SK-N-SH treated with all-trans-retinoic acid at 6 μM for 48 hours (cell line): ENCODE measurements around the gene SDCCAG8.

Source experiments
- ATAC-seq: fragments of 200-7000 bp; cut with Tn5 transposase; 3 replicates; pipeline ENCODE4 v1.9.1; 2020; ENCODE audit warnings: mild to moderate bottlenecking, moderate library complexity
- ARNTL ChIP-seq: fragments of 450-650 bp; formaldehyde crosslinking; IDR thresholded peaks from 2 replicates; pipeline ENCODE4 v1.5.0; 2020; ENCODE audit warnings: low read depth, mild to moderate bottlenecking, moderate library complexity, borderline replicate concordance
- BACH2 ChIP-seq: fragments of 250-450 bp; sonication (Bioruptor Pico); IDR thresholded peaks from 2 replicates; pipeline ENCODE4 v1.9.0; 2021; ENCODE audit warnings: mild to moderate bottlenecking, borderline replicate concordance
- CSDC2 ChIP-seq: fragments of 250-450 bp; sonication (Bioruptor Pico); IDR thresholded peaks from 2 replicates; pipeline ENCODE4 v1.5.0; 2020; ENCODE audit warnings: mild to moderate bottlenecking, moderate library complexity
- CSRNP3 ChIP-seq: fragments of 250-450 bp; sonication (Bioruptor Pico); IDR thresholded peaks from 2 replicates; pipeline ENCODE4 v1.5.1; 2021; ENCODE audit warnings: mild to moderate bottlenecking, moderate library complexity
- ESRRG ChIP-seq: fragments of 250-450 bp; sonication (Bioruptor Pico); IDR thresholded peaks from 2 replicates; pipeline ENCODE4 v1.6.1; 2021; ENCODE audit warnings: mild to moderate bottlenecking
- GLIS3 ChIP-seq: fragments of 250-450 bp; sonication (Bioruptor Pico); IDR thresholded peaks from 2 replicates; pipeline ENCODE4 v1.5.0; 2020; ENCODE audit warnings: mild to moderate bottlenecking, moderate library complexity
- OSR1 ChIP-seq: fragments of 250-450 bp; sonication (Bioruptor Pico); IDR thresholded peaks from 2 replicates; pipeline ENCODE4 v1.8.0; 2022; ENCODE audit warnings: moderate library complexity, mild to moderate bottlenecking, inconsistent platforms
- POU6F1 ChIP-seq: fragments of 250-450 bp; sonication (Bioruptor Pico); IDR thresholded peaks from 2 replicates; pipeline ENCODE4 v1.8.0; 2021; ENCODE audit warnings: low read depth, mild to moderate bottlenecking, moderate library complexity, borderline replicate concordance
- PPARA ChIP-seq: fragments of 250-450 bp; sonication (Bioruptor Pico); IDR thresholded peaks from 2 replicates; pipeline ENCODE4 v1.5.0; 2020; ENCODE audit warnings: mild to moderate bottlenecking, borderline replicate concordance
- RARB ChIP-seq: fragments of 250-450 bp; sonication (Bioruptor Pico); IDR thresholded peaks from 2 replicates; pipeline ENCODE4 v1.8.0; 2021; ENCODE audit warnings: mild to moderate bottlenecking, moderate library complexity
- SNAI2 ChIP-seq: fragments of 250-450 bp; sonication (Bioruptor Pico); IDR thresholded peaks from 2 replicates; pipeline ENCODE4 v1.5.0; 2020; ENCODE audit warnings: mild to moderate bottlenecking, moderate library complexity
- TCF4 ChIP-seq: fragments of 250-450 bp; sonication (Bioruptor Pico); IDR thresholded peaks from 2 replicates; pipeline ENCODE4 v1.8.0; 2021; ENCODE audit warnings: mild to moderate bottlenecking, moderate library complexity, borderline replicate concordance
- TOX ChIP-seq: fragments of 250-450 bp; sonication (Bioruptor Pico); IDR thresholded peaks from 2 replicates; pipeline ENCODE4 v1.8.0; 2021; ENCODE audit warnings: mild to moderate bottlenecking, moderate library complexity, borderline replicate concordance
- ZC3H10 ChIP-seq: fragments of 250-450 bp; sonication (Bioruptor Pico); IDR thresholded peaks from 2 replicates; pipeline ENCODE4 v1.5.1; 2021; ENCODE audit warnings: mild to moderate bottlenecking, moderate library complexity
- ZFP3 ChIP-seq: fragments of 250-450 bp; sonication (Bioruptor Pico); IDR thresholded peaks from 2 replicates; pipeline ENCODE4 v1.5.0; 2020; ENCODE audit warnings: mild to moderate bottlenecking, moderate library complexity
- ZFP30 ChIP-seq: fragments of 450-650 bp; formaldehyde crosslinking; IDR thresholded peaks from 2 replicates; pipeline ENCODE4 v1.5.0; 2022; ENCODE audit warnings: mild to moderate bottlenecking, moderate library complexity
- ZNF565 ChIP-seq: fragments of 450-650 bp; formaldehyde crosslinking; conservative IDR thresholded peaks from 2 replicates; pipeline ENCODE4 v1.5.0; 2020; ENCODE audit warnings: low read depth, mild to moderate bottlenecking, moderate library complexity
- ZNF8 ChIP-seq: fragments of 450-650 bp; formaldehyde crosslinking; IDR thresholded peaks from 2 replicates; pipeline ENCODE4 v1.5.0; 2020; ENCODE audit warnings: mild to moderate bottlenecking, moderate library complexity
- TF ChIP-seq, protein P1 (sequence below): fragments of 250-450 bp; sonication (Bioruptor Pico); IDR thresholded peaks from 2 replicates; pipeline ENCODE4 v1.8.0; 2020; ENCODE audit warnings: mild to moderate bottlenecking, moderate library complexity, borderline replicate concordance
- TF ChIP-seq, protein P2 (sequence below): fragments of 250-450 bp; sonication (Bioruptor Pico); IDR thresholded peaks from 2 replicates; pipeline ENCODE4 v1.5.1; 2020; ENCODE audit warnings: low read depth, mild to moderate bottlenecking, moderate library complexity

The SDCCAG8 gene

GRCh38 chr1:243528459-243529121 lies 272.7 kb downstream of the SDCCAG8 start:
- no peak for ATAC-seq
- no peak for TF ChIP-seq TCF4 (CRISPR knock-in tag)
- no peak for TF ChIP-seq OSR1 (CRISPR knock-in tag)
- no peak for TF ChIP-seq POU6F1 (CRISPR knock-in tag)
- no peak for TF ChIP-seq GLIS3 (CRISPR knock-in tag)
- no peak for TF ChIP-seq ZC3H10 (CRISPR knock-in tag)
- TF ChIP-seq SNAI2: no peak
- no peak for TF ChIP-seq ZNF8
- TF ChIP-seq PPARA (CRISPR knock-in tag): no peak
- TF ChIP-seq TOX (CRISPR knock-in tag): no peak
- TF ChIP-seq, protein P1, sequence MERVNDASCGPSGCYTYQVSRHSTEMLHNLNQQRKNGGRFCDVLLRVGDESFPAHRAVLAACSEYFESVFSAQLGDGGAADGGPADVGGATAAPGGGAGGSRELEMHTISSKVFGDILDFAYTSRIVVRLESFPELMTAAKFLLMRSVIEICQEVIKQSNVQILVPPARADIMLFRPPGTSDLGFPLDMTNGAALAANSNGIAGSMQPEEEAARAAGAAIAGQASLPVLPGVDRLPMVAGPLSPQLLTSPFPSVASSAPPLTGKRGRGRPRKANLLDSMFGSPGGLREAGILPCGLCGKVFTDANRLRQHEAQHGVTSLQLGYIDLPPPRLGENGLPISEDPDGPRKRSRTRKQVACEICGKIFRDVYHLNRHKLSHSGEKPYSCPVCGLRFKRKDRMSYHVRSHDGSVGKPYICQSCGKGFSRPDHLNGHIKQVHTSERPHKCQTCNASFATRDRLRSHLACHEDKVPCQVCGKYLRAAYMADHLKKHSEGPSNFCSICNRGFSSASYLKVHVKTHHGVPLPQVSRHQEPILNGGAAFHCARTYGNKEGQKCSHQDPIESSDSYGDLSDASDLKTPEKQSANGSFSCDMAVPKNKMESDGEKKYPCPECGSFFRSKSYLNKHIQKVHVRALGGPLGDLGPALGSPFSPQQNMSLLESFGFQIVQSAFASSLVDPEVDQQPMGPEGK (CRISPR knock-in tag): no peak
- no peak for TF ChIP-seq RARB (CRISPR knock-in tag)
- no peak for TF ChIP-seq ZFP30 (CRISPR knock-in tag)
- no peak for TF ChIP-seq ZNF565 (CRISPR knock-in tag)
- no peak for TF ChIP-seq BACH2 (CRISPR knock-in tag)
- TF ChIP-seq ARNTL (CRISPR knock-in tag): no peak
- TF ChIP-seq CSDC2 (CRISPR knock-in tag): no peak

DNA sequence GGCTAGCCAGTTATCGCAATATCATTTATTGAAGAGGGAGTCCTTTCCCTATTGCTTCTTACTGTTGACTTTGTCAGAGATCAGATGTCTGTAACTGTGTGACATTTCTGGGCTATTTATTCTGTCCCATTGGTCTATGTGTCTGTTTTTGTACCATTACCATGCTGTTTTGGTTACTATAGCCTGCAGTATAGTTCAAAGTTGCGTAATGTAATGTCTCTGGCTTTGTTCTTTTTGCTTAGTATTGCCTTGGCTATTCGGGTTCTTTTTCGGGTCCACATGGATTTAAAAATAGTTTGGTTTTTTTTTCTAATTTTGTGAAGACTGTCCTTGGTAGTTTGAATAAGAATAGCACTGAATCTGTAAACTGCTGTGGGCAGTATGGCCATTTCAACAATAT lies 273.7 kb downstream of the SDCCAG8 start:
- TF ChIP-seq CSDC2 (CRISPR knock-in tag) (no peak), TOX (CRISPR knock-in tag) (no peak), CSRNP3 (no peak)
- ATAC-seq: no peak

DNA sequence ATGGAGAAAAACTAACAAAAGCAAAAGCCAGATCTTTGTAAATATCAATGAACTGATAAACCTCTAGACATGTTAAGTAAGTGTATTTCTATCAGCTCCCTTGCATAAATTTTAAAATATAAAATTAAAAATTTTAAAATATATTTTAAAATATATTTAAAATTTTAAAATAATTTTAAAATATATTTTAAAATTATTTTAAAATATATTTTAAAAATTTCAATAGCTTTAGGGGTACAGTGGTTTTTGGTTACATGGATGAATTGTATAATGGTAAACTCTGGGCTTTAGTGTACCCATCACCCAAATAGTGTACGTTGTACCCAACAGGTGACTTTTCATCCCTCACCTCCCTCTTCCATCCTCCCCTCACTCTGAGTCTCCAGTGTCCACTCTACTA lies 279.2 kb downstream of the SDCCAG8 start:
- ATAC-seq: no peak
- TF ChIP-seq TCF4 (CRISPR knock-in tag) (no peak), TOX (CRISPR knock-in tag) (no peak), OSR1 (CRISPR knock-in tag) (no peak), POU6F1 (CRISPR knock-in tag) (no peak), ZFP3 (no peak), CSRNP3 (no peak), PPARA (CRISPR knock-in tag) (no peak), ZFP30 (CRISPR knock-in tag) (no peak), ESRRG (CRISPR knock-in tag) (no peak), GLIS3 (CRISPR knock-in tag) (no peak)
- TF ChIP-seq, protein P1 (CRISPR knock-in tag): no peak
- TF ChIP-seq, protein P2, sequence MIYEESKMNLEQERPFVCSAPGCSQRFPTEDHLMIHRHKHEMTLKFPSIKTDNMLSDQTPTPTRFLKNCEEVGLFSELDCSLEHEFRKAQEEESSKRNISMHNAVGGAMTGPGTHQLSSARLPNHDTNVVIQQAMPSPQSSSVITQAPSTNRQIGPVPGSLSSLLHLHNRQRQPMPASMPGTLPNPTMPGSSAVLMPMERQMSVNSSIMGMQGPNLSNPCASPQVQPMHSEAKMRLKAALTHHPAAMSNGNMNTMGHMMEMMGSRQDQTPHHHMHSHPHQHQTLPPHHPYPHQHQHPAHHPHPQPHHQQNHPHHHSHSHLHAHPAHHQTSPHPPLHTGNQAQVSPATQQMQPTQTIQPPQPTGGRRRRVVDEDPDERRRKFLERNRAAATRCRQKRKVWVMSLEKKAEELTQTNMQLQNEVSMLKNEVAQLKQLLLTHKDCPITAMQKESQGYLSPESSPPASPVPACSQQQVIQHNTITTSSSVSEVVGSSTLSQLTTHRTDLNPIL: no peak
